C4-2B (cell line): ENCODE measurements around the gene ACVR1.

Experiments used
- H3K27ac ChIP-seq: fragments of 450-650 bp; 2 replicates; pipeline ENCODE4 v1.5.1; 2017
- ZFX ChIP-seq: fragments of 450-650 bp; IDR thresholded peaks from 2 replicates; pipeline ENCODE4 v1.6.1; 2017
- TF ChIP-seq, protein P1 (sequence below): fragments of 450-650 bp; conservative IDR thresholded peaks from 2 replicates; pipeline ENCODE4 v1.5.1; 2017; ENCODE audit warnings: mild to moderate bottlenecking

The ACVR1 gene

DNA sequence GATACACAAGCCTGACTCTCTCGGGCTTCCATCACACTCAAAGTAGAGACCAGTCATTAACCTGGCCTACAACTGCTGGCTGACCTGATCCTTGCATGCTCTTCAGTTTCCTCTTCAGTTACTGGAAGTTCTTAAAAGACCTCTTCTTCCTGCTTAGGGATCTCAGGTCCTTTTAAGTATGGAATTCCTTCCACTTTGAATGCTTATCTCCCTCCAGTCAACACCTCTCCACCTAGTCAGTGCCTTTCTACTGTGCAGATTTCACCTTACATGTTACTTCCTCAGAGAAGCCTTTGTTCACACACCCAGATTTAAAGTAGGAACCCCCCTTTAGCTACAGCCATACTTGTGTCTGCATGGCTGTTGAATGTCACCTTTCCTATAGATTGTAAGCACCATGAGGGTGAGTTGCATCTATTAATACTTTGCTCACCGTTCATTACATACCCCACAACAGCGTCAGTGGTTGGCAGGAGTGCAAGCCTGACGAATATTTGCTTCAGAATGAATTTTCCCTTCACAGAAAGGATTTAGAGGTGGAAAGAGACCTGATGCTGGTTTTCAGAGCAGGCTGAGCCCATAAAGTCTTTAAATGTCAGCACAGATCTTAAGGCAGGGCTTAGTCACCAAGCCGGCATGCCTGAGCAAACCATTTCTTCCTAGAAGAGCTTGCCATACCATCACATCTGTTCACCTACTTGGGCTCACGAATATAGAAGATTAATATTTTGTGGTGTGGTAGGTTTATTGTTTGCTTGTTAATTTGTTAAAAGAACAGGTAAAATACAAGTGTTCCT is 90.1 kb downstream of the ACVR1 start:
- H3K27ac ChIP-seq: no peak overlapping the region
- TF ChIP-seq ZFX: no peak

DNA sequence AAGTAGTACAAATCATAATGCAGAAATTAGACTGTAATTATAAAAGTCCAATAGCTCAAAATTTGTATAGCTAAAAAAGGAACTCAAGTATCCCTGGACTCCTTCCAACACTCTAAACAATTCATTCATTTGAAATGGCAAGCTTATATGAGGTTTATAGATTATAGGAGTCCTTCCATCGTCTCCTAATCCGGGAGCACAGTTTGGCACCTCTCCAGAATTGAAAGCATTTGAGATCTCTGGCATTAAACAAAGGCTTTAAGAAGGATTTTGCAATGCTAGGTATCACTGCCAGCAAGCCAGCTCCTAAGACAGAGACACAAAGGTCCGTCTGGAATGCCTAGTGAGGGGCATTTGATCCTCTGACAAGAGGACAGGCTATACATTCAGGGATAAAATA is 90.9 kb downstream of the ACVR1 start:
- TF ChIP-seq, protein P1, sequence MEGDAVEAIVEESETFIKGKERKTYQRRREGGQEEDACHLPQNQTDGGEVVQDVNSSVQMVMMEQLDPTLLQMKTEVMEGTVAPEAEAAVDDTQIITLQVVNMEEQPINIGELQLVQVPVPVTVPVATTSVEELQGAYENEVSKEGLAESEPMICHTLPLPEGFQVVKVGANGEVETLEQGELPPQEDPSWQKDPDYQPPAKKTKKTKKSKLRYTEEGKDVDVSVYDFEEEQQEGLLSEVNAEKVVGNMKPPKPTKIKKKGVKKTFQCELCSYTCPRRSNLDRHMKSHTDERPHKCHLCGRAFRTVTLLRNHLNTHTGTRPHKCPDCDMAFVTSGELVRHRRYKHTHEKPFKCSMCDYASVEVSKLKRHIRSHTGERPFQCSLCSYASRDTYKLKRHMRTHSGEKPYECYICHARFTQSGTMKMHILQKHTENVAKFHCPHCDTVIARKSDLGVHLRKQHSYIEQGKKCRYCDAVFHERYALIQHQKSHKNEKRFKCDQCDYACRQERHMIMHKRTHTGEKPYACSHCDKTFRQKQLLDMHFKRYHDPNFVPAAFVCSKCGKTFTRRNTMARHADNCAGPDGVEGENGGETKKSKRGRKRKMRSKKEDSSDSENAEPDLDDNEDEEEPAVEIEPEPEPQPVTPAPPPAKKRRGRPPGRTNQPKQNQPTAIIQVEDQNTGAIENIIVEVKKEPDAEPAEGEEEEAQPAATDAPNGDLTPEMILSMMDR: no peak; the same call in 1 of the 2 replicates
- TF ChIP-seq ZFX: no peak
- H3K27ac ChIP-seq: no peak overlapping the region

DNA sequence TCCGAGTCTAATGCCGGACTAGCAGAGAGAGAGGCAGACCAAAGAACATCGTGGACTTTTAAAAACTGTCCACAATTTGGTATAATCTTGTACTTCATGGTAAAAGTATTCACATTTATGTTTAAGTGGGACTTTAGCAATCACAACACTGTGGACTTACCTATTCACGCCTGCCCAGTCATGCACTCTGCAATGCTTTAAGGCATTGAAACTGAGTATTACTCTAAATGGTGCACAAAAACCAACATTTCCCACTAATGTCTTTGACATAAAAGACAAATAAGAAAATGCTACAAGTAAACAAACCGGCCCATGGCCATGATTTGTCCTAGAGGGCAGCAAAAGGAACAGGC is 91.3 kb downstream of the ACVR1 start:
- H3K27ac ChIP-seq: peak overlapping the region; percentile 31
- TF ChIP-seq ZFX: no peak
- TF ChIP-seq, protein P1: peak; percentile 14

DNA sequence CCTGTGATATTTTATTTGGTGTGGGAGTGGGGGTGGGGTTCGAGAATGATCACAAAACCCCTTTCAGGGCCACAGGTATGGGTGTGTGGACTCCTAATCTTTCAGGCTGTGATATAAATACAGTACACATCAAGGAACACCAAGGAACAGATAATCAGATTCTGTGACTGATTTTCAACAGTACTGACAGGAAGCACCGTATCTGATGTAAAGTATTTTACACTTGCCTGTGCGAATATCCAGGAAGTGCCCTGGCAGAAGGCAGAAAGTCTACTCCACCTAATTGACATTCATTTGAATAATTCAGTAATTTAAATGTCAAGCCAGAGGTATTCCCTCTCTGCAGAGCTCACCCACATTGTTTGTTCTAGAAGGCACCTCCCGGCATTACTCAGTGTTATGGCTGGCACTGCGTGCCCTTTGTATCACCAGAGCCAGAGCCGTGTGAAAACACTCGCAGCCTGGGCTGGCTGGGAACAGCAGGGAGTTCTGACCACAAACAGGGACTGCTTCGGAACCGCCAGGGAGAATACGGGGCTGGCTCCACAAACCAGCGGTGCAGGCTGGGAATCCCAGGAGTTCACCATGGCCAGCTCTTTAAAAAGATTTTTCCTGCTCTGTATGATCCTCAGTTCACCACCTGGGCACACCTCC is 91.8 kb downstream of the ACVR1 start:
- peak overlapping the region; percentile 31 for H3K27ac ChIP-seq
- no peak for TF ChIP-seq ZFX
- TF ChIP-seq, protein P1: no peak

DNA sequence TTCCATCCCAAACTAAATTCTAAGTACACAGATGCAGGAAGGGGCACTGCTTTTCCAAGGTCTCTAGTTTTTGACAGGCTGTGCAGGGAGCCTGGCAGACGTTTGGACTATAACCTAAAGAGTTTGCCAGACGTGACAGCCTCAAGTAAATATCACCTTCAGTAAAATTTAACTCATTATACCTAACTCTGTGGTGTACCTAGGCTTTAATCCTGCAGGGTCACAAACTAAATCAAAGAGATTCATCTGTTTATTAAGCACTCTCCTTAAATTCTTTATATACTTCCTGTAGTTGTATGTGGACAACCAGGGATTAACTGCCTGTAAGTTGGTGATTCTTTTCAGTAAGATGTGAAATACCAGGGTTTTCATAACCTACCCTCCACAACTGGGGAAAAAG is 92.9 kb downstream of the ACVR1 start:
- TF ChIP-seq, protein P1: no peak
- TF ChIP-seq ZFX: no peak
- no peak overlapping the region for H3K27ac ChIP-seq

DNA sequence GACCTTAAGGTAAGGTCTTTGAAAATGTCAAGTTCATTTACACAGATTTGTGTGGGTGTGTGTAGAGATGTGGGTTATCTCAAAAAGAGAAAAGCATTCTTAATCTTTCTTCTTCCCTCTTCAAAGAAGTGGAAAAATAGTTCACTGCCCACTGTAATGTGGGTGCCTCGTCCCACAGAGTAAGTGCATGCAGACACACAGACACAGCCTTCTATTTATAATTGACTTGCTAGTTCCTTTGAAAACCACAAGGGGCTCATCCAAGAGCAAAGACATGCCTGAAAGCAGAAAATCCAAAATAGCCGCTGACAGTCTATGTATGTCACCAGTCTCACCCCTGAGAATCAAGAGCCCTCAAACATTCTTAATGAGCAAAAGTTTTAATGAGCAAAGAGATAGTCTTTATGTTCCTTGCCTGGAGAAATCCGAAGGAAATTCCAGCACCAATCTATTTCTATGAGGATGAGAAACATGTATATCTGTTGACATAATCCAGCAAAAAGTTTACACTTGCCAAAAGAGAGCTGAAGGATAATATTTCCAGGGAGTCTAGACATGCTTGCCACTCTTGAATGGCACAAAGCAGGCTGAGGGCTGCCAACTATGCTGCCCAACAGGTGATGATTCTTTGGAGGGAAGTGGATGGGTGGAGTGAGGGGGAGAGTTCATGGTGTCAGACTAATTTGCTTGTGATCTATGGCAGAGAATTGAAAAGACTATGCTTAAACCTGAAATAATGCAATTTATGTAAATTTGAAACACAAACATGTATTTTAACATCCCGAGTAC is 93.9 kb downstream of the ACVR1 start:
- H3K27ac ChIP-seq: no peak overlapping the region
- no peak for TF ChIP-seq ZFX
- TF ChIP-seq, protein P1: peak; percentile 6; the same call in 1 of the 2 replicates

DNA sequence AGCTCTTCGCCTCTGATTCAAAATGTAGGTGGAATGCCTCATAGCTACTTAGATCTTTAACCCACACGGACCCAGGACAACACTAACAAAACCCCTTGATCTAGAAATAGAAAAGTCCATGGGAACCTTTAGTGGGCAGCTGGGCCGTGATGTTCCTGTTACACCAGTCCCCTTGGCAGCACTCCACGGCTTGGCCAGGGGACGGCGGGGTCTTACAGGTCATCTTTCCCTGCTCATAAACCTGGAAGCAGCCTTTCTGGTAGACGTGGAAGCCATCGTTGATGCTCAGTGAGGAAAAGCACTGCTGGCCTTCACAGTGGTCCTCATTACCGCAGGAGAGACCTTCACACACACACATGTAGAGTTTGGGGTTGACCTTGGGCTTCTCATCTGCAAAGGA is 95.9 kb downstream of the ACVR1 start:
- TF ChIP-seq, protein P1: no peak
- TF ChIP-seq ZFX: no peak
- no peak overlapping the region for H3K27ac ChIP-seq
